ENCODE results near the gene SSU72.

GRCh38 chr1:1531947-1532346 is 42.7 kb downstream of the SSU72 start:
- TF ChIP-seq EZH2 (IDR thresholded peaks at IDR 0.05; ENCODE audit: borderline replicate concordance, low read depth, low read length, severe bottlenecking) = no peak
- TF ChIP-seq CTCF (IDR thresholded peaks at IDR 0.05; ENCODE audit: borderline replicate concordance, extremely low read depth, low read length, poor library complexity, severe bottlenecking) = no peak
